PFSK-1 (cell line): ENCODE measurements around the gene GLIS1.

ENCODE experiments used
- FOXP2 ChIP-seq: optimal IDR thresholded peaks from 2 replicates; pipeline ENCODE3; 2011; ENCODE audit warnings: borderline replicate concordance, control low read depth, inconsistent platforms; ENCODE audit not compliant: insufficient read depth; ENCODE audit errors: extremely low read length, extremely low read depth
- POLR2AphosphoS5 ChIP-seq: IDR thresholded peaks from 2 replicates; pipeline ENCODE4 v1.6.1; 2012; ENCODE audit warnings: low read depth, mild to moderate bottlenecking, control low read depth, low read length, moderate library complexity
- REST ChIP-seq, 2 experiments: IDR thresholded peaks; 2 replicates each; pipeline versions ENCODE4 v1.6.1 to v1.8.0; 2011 to 2012; ENCODE audit warnings: low read depth in 2 of 2, low read length in 2 of 2, control low read depth in 1 of 2, inconsistent platforms in 1 of 2, mild to moderate bottlenecking in 1 of 2, moderate library complexity in 1 of 2; ENCODE audit not compliant: insufficient read depth in 1 of 2
- SIN3A ChIP-seq: IDR thresholded peaks from 2 replicates; pipeline ENCODE4 v1.6.1; 2012; ENCODE audit warnings: mild to moderate bottlenecking, low read length, moderate library complexity, borderline replicate concordance; ENCODE audit not compliant: insufficient read depth
- TAF1 ChIP-seq: IDR thresholded peaks from 2 replicates; pipeline ENCODE4 v1.6.1; 2012; ENCODE audit warnings: low read length, control low read depth, borderline replicate concordance; ENCODE audit not compliant: insufficient read depth

Gene GLIS1

GRCh38 chr1:53557830-53558738 is 180.9 kb downstream of the GLIS1 start:
- TF ChIP-seq TAF1 (no peak), POLR2AphosphoS5 (no peak), REST (IDR thresholded peaks at IDR 0.05; ENCODE audit: insufficient read depth in 1 of 2, low read depth in 2 of 2, low read length in 2 of 2) (no peak), FOXP2 (no peak), SIN3A (no peak)

- no peak for TF ChIP-seq POLR2AphosphoS5
- no peak for TF ChIP-seq REST (IDR thresholded peaks at IDR 0.05; ENCODE audit: insufficient read depth in 1 of 2, low read depth in 2 of 2, low read length in 2 of 2)
- no peak for TF ChIP-seq SIN3A
- TF ChIP-seq FOXP2, result no peak
- no peak for TF ChIP-seq TAF1
These were observed 181.6 kb downstream of the GLIS1 start for GRCh38 chr1:53557369-53557768.

- TF ChIP-seq SIN3A (no peak), FOXP2 (no peak), REST (IDR thresholded peaks at IDR 0.05; ENCODE audit: insufficient read depth in 1 of 2, low read depth in 2 of 2, low read length in 2 of 2) (no peak), POLR2AphosphoS5 (no peak), TAF1 (no peak)
These were observed 182.2 kb downstream of the GLIS1 start for GRCh38 chr1:53556657-53557227.

DNA sequence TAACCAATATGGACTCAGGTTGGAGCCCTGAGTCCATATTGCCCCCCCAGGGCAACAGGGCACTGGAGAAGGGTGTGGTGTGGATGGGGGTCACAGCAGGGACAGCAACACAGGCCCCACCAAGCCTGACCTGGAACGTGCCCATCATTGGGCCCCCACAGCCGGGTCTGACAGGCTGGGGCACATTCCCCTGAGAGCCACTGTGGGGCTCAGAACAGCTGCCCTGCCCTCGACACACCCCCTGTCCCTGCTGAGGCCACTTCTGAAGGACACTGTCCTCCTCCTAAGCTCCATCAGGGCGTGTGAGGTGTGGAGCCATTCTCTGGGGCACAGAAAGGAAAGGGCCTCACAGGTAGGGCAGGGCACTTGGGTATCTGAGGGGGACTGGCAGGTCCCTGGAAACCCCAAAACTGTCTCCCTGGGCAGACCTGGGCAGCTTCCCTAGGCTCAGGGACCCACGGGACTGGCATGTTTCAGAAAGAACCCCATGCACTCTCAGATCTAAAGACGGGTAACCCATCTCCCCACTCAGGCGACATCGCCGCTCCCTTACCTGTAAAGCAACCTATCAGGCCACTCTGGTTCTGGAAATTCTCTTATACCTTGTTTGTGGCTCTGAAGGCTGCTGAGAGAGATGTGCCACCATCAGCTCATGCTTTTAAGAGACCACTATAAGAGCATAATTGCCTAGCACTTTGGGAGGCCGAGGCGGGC is 184.2 kb downstream of the GLIS1 start:
- TF ChIP-seq REST (IDR thresholded peaks at IDR 0.05; ENCODE audit: insufficient read depth in 1 of 2, low read depth in 2 of 2, low read length in 2 of 2) (no peak), TAF1 (no peak), POLR2AphosphoS5 (no peak), SIN3A (no peak), FOXP2 (no peak)
